GM19463 (cell line): ENCODE data around the gene NCF4.

Experiments
- ATAC-seq: cut with Tn5 transposase; IDR thresholded peaks from one replicate; pipeline ENCODE4 v1.9.1; 2021; ENCODE audit warnings: mild to moderate bottlenecking, moderate library complexity; ENCODE audit not compliant: unreplicated experiment

Gene NCF4

GRCh38 chr22:36835903-36836302 is 24.9 kb upstream of the NCF4 start:
- no peak for ATAC-seq

DNA sequence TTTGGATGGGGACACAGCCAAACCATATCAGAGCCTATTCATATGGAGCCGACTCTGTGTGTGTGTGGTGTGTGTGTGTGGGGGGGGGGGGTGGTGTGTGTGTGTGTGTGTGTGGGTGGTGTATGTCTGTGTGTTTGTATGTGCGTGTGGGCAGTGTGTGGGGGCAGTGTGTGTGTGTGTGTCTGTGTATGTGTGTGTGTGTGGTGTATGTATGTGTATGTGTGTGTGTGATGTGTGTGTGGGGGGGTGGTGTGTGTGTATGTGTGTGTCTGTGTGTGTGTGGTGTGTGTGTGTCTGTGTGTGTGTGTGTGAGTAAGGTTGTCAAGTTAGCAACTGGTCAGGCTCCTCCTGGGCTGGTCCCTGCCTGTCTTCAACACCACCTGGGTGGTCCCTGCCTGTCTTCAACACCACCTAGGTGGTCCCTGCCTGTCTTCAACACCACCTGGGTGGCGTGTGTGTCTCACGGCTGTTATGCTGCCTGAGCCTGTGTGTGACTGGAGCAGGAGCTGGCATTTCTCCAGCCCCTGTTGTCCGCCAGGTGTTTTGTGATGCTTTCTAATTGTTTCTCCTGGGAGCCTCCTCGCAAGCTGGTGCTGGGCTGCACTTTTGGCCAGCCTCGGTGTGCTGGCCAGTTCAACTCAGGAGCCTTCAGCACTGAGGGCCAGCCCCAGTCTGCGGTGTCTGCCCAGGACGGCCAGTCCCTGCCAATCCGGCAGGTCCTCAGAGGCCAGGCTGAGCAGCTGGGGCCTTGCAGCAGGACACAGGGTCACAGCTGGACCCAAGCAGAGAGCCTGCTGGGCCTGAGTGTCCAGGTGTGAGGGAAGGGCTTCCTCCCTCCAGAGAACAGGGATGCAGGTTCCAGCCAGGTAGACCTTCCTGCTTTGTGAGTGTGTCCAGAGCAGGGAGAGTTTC is 22.4 kb upstream of the NCF4 start:
- ATAC-seq = no peak

- no peak for ATAC-seq
Measured at GRCh38 chr22:36839356-36840073, 21.3 kb upstream of the NCF4 start.

DNA sequence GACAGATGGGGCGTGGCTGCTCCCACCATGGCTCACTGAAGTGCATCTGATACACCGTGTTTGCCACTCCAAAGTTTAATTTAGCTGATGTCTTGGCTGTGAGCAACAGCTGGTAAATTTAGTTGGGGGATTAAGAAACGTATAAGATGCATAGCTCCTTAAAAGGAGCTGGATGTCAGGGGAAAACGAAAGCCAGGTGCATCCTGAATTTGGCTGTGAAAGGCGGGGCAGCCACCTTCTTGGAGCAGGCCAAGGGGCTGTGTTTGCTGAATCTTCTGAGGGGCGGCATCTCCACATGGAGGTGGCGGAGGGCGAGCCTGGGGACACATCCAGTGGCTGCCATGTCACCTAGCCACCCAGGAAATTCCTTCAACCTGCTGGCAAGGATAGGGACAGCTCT is 20.7 kb upstream of the NCF4 start:
- ATAC-seq = no peak

DNA sequence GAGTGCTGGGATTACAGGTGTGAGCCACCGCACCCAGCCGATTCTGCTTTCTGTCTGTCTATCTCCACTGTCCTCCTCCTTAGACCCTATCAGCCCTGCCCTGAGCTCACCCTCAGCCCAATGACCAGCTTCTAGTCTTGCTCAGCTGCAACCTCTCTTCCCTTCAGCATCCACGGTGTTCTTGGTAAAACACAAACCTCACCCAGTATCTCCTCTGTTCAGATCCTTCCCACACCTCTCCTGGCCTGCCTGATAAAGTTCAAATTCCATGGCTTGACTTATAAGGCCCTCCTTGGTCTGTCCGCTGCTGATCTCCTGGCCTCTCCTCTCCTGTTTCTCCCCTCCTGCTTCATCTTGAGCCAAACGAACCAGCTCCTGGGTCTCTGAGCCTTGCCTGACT is 14.5 kb upstream of the NCF4 start:
- no peak for ATAC-seq

DNA sequence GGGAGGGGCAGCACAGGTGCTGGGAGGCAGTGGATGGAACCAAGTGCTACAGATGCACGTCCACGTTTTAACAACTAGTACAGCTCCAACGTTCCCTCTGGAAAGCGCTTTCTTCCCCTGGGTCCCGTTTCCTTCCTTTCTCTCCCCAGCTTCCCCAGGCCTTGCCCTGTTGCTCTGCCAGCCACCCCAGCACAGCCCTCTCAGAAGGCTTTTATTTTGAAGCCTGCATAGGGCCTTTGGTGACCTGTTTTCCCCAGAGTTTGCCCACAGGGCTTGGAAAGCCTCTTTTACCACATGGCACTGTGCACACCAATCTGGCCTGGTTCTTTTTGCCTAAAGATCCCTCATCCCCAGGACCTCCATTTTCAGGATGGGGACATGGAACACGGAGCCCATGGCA is 13.9 kb upstream of the NCF4 start:
- no peak for ATAC-seq

DNA sequence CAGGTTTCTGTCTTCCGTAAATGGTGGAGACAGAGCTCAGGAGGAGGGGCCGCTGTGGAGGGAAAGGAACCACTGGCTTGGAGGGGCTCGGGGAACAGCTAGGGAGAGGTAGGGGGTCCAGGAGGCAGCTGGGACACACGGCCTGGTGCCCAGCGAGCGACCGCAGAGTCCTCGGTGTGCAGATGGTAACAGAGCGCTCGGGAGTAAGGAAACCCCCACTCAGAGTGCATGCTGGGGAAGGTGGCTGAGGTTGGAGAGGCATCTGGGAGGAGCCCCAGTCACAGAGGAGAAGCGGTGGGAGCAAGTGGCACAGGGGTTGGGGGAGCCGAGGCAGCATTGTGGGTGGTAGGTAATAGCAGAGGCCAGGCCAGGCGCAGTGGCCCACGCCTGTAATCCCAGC is 10.8 kb upstream of the NCF4 start:
- no peak for ATAC-seq

DNA sequence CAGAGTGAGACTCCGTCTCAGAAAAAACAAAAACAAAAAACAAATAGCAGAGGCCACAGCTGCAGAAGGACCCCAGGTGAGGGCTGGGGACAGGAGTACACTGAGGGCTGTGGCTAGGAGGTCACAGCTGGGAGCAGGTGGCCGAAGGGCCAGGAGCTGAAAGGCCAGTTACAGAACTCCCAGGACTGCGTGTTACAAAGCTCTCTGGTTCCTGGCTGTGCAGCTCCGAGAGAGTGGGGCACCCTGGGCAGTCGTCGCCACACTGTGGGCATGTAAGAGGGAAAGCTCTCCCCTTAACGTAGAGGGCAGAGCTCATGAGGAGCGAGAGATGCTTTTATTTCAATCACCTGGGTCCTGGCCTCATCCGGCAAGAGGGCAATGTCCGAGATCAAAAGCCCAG is 10.1 kb upstream of the NCF4 start:
- no peak for ATAC-seq

DNA sequence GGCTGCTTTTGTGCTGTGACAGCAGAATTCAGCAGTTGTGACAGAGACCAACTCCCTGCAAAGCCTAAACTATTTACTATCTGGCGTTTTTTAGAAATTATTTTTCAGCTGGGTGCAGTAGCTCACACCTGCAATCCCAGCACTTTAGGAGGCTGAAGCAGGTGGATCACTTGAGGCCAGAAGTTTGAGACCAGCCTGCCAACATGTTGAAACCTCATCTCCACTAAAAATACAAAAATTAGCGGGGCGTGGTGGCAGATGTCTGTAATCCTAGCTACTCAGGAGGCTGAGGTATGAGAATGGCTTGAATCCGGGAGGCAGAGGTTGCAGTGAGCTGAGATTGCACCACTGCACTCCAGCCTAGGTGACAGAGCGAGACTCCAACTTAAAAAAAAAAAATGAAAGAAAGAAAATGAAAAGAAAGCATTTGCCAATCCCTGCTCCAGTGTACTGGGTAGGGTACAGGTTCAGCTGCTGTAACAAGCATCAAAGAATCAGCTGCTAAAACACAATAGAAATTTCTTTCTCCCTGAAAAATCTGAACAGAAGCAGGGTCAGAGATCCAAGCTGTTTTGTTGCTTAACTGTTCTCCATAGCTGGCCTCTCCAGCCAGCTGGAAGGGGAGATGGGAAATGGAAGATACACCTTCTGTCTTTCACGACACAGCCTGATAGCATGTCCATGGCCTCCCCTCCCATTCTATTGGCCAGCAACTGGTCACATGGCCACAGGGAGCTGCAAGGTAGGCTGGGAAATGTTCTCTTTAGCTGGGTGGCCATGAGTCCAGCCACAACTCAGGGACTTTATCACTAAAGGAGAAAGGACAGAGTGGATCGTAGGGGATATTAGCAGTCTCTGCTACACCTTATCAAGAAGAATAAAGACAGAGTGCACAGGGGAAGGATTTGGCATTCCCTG is 8.5 kb upstream of the NCF4 start:
- ATAC-seq = no peak

DNA sequence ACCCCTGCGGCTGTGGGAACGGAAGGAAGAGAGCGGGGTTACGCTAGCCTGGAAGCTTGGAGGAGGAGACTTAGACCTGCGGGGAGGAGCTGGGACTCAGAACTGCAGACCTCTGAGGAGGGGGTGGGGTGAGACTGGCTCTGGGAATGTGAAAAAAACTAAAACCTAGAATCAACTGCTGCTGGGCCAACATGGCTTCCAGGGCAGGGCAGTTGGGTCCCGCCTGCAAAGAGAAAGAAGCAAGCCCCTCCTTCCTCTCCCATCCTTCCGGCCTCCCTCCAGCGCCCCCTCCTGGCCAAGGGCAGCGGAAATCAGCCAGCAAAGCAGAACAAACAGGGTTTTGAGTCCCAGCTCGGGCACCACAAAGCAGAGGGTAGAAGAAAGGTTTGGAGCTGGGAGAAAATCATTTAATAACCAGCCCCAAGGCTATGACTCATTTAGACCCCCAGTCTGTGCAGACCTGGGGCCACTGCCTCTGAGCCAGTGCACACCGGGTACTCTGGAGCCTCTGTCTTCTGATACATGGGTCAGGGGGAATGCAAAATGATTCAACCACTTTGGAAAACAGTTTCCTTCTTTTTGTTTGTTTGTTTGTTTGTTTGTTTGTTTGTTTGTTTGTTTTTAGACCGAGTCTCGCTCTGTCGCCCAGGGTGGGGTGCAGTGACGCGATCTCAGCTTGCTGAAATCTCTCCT is 7.3 kb upstream of the NCF4 start:
- ATAC-seq = no peak

DNA sequence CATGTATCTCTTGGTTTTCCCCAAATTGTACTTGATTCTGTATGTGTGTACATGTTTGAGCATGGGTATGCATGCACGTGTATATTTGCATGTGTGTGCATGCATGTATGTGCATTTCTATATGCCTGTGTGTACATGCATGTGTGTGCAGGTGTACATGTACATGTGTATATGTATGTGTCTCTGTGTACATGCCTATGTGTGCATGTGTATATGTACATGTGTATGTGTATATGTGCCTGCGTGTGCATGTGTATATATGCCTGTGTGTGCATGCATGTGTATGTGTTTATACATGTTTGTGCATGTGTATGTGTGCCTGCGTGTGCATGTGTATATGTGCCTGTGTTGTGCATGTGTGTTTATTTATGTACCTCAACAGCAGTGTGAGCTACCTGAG is 5.3 kb upstream of the NCF4 start:
- no peak for ATAC-seq

GRCh38 chr22:36856121-36856791 is 4.5 kb upstream of the NCF4 start:
- ATAC-seq = no peak

- no peak for ATAC-seq
Measured at GRCh38 chr22:36856792-36857135, 4.0 kb upstream of the NCF4 start.

DNA sequence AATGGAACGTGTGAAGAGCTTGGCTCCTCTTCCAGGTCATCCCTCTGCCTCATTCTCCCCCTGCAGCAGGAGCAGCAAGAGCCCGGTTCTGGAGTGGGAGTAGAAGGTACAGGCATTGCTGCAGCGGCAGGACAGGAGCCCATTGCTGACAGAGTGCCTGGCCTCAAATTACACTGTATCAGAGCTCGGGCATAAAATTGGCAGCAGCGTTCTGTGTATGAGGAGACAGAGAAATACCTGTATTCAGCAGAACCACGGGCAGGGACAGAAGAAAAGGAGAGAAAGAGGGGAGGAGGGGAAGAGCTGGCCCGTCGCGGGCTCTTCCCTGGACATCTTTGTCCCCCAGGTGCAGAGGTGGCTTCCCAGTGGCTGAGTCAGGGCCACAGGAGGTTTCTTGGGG is 2.6 kb upstream of the NCF4 start:
- ATAC-seq = no peak

DNA sequence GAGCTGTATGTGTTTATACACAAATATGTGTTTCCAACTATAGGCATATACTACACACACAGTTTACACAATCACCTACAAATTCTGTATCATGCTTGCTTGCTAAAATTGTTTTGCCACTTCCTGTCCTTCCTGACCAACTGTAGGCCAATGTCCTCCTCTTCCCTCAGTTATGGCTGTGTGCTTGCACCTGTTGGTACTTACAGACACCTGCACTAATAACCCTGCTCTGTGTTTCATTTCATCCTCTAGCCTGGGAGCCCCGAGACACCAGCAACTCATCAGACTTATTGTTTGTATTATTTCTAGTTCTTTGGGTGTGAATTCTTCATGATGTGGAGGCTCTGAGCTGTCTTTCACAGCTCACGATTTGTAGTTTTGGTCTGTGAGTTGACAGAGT is 1.8 kb upstream of the NCF4 start:
- no peak for ATAC-seq

DNA sequence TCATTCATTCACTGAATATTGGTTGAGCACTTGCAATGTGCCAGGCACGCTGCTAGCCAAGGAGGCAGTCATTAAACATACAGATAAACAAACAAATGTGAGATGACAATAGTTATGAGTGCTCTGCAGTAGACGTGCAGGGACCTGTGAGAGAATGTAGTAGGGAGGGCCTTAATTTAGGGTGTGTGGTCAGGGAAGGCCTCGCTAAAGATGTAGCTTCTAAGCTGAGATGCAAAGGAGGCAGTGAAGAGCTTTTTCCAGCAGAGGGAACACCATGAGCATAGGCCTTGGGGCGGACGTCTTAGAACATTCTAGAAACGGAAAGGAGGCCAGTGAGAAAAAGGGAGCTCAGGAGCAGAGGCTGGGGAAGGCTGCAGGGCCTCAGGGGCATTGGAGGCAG is 789 bp upstream of the NCF4 start:
- ATAC-seq = no peak

DNA sequence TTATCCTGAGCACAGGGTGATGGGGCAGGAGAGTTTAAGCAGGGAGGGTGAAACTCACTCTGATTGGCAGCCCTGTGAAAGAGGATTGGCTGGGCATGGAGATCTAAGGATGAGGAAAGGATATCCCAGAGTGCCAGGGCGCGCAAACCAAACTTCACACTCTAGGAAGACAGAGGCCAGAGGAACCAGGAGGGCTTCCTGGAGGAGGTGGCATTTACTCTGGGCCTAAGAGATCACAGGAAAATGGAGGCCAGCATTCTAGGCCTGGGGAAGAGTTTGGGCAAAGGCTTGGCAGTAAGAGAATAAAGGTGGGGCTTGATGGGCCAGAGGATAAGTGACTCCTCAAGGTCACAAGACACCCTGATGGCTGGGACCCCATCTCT is 377 bp upstream of the NCF4 start:
- ATAC-seq = no peak

GRCh38 chr22:36862251-36863242 is 1.7 kb downstream of the NCF4 start:
- ATAC-seq = no peak

GRCh38 chr22:36863281-36863680 is 2.5 kb downstream of the NCF4 start:
- no peak for ATAC-seq
